GM19025 (cell line): ENCODE data around the gene HOXC11.

ENCODE experiments used
- ATAC-seq: cut with Tn5 transposase; IDR thresholded peaks from one replicate; pipeline ENCODE4 v1.9.1; 2021; ENCODE audit warnings: mild to moderate bottlenecking, low read depth, moderate library complexity; ENCODE audit not compliant: unreplicated experiment

HOXC11 gene

GRCh38 chr12:54006559-54007220 is 33.8 kb downstream of the HOXC11 start:
- ATAC-seq, result no peak

DNA sequence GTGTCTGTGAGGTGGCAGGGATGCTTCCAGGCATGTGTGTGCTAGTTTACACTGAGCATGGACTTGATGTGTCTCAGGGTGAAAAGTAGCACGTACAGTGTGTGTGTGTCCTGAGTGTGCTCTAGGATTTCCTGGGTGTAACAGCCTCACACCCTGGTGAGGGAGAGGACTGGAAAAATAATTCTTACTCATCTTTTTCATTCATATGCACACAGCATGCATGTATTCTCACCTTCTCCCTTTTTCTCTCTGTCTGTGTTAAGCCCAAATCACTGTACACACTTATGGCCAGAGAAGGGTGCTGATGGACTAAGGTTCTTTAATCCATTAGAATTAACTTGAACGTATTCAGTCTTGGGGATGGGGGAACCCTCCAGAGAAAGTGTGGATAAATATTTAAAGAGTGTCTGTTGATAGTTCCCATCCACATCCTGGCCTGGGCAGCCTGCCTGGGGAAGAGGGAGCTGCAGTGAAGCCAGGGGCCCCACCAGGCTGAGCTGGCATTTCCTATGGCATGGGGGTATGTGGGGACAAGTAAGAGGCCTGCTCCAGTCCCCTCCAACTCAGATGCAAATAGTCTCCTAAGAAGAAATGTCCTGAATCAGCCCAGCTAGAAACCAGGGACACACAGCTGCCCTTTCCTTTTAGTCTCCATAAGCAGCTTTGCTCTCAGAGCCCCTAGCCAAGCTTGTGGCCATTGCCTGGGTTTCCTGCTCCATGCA is 34.8 kb downstream of the HOXC11 start:
- no peak for ATAC-seq

DNA sequence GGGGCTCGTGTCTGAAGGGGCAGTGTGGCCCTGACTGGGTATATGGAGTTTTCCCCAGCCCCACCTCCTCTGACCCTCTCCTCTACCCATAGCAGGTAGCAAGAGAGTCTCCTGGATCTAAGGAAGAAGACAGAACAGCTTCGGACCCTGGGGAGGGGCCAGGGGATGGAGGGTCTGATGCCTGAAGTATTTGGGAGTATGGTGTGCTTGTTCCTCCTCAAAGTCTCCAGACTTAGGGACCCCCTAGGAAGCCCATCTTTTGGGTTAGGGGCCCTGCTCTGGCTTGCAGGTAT is 35.3 kb downstream of the HOXC11 start:
- ATAC-seq, result no peak

GRCh38 chr12:54009171-54010052 is 36.5 kb downstream of the HOXC11 start:
- ATAC-seq, result no peak

- ATAC-seq, result no peak
These were observed 37.4 kb downstream of the HOXC11 start for GRCh38 chr12:54010053-54010971.

DNA sequence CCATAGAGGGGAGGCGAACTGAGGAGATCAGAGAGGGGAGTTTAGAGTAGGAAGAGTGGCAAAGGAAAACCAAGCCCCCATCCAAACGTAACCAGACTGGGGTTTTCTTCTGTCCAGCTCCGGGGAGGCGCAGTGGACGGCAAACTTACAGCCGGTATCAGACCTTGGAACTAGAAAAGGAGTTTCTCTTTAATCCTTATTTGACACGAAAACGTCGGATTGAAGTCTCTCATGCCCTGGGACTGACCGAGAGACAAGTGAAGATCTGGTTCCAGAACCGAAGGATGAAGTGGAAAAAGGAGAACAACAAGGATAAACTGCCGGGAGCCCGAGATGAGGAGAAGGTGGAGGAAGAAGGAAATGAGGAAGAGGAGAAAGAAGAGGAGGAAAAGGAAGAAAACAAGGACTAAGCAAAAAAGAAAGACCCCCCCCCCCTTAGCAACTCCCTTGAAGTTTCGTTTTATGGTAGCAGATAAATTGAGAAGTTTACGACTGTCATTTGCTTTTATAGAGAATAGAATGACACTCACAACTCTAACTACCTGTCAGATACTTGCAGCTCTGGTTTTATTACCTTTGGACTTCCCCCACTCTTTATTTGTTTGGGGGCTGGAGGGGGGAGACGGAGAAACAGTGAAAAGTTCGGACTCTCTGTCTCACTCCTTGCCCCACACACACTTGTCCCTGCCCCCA is 38.2 kb downstream of the HOXC11 start:
- no peak for ATAC-seq

DNA sequence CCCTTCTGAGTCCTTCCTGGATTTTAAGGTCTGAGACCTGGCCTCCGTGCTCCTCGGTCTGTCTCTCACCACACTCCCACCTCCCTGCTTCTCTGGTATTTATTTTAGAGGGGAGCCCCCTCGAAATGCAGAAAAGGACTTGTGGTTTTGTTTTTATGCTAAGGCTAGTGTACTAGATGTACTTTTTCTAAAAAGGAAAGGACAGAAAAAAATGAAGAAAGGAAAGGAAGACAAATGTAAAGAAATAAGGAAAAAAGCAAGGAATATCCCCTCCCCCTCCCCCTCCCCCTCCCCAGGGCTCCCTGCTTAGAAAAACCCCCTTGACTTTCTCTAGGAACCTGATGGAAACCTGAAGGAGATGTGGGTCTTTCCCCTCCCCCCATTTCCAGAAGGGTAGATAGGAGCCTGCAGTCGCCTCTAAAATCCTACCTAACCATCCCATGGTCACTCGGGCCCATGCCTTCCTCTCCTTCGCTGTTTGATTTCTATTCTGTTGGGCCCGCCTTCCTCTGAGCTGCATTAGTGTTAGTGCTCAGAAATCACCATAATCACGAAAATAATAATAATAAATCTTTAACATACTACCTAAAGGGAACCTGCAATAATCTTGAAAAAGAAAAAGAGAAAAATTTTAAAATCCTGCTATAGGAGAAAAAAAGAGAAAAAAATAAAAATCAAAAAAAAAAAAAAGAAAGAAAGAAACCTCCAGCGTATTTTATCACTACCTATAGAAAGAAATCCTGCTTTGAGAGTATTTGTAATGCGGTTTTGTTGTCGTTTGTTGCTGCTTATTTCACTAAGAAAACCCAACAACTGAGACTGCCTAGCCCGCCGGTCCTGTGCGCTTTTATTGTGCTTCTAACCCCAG is 39.0 kb downstream of the HOXC11 start:
- no peak for ATAC-seq

- ATAC-seq, result no peak
These were observed 39.9 kb downstream of the HOXC11 start for GRCh38 chr12:54012631-54013409.

DNA sequence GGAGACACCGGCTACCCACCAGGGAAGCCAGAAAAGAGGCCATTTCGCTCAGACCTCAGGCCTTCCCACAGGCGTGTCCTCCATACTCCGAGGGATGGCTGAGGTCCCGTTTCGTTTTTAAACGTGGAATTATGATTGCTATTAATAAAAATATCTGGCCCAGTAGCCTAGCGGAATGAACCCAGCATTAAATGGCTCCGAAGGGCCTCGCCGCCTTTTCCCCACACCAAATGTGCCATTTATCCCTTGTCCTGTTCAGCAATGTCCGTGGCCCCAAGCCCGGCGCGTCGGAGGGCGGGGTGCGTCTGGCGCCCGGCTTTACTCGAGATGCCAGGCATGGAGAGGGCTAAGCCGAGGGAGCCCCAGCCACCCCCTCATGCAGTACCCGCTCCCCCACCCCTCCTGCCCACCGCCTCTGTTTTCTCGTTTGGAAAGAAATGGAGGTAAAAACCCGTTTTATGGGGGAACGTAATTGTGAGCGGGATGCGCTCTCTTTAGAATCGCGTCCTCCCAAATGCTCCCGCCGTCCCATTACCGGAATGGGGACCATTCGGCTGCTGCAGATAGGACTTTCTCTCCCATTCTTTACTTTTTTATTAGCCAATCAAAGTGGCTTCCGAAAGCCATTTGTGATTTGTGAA is 41.6 kb downstream of the HOXC11 start:
- ATAC-seq, result no peak

GRCh38 chr12:54015018-54015931 is 42.3 kb downstream of the HOXC11 start:
- ATAC-seq, result no peak

GRCh38 chr12:54016051-54016450 is 43.1 kb downstream of the HOXC11 start:
- ATAC-seq, result no peak

DNA sequence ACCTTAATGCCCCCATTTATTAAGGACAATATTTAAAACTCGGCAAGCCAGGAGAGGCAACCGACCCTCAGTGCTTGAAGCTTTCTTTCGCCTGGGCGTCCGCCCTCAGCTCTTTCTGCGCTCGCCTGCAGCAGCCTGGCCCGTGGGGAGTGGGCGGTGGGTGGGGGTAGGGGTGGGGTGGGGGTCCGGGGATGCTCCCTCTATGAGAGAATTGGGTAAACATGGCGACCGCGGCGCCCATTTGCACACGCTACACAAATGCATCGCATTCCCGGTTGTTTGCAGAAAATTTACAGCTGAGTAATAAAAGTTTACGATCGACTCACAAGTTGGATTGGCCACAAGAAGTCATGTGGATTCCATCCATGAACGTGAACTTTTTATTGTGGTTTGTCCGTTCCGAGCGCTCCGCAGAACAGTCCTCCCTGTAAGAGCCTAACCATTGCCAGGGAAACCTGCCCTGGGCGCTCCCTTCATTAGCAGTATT is 43.6 kb downstream of the HOXC11 start:
- no peak for ATAC-seq

GRCh38 chr12:54017027-54017788 is 44.3 kb downstream of the HOXC11 start:
- peak; percentile 12 for ATAC-seq

GRCh38 chr12:54017878-54018467 is 45.0 kb downstream of the HOXC11 start:
- ATAC-seq, result peak; percentile 82

DNA sequence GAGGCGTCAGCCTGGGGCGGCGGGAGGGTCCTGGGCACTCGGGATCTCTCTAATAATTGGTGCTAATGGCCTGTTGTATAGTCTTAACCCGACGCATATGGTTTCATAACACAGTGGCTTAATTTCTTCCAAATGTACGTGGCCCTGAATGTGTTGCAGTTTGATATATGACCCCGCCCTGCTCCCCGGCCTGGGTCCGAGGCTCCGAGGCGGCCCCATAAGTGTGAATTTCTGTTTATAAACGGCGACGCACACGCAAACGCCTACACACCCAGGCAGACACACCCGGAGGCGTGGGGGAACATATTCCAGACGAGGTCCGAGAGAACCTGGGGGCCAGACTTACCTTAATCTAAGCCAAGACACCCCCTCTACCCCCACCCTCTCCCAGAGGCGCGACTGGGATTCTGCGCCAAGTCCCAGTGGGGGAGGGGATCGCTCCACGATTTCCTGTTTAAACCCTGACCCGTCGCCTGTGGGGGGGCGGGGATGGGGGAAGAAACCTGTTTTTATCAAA is 45.6 kb downstream of the HOXC11 start:
- no peak for ATAC-seq
